K562 (cell line): ENCODE data around the gene CFAP206. TPM values are rescaled to one million over a fixed set of nuclear protein-coding genes. Genes with fewer than 3 reads are reported as not detected.

ENCODE experiments used
- ATAC-seq: fragments of 200-7000 bp; cut with Tn5 transposase; 3 replicates; pipeline ENCODE4 v1.9.1; 2020; ENCODE audit warnings: moderate library complexity
- BruUV-seq: library from RNA; stranded (reverse); fragments of 400-500 nt; replicated peaks from 2 replicates; lab custom pipeline; 2021; lab: Mats Ljungman, UMichigan
- CTCF ChIA-PET: fragments of 300-600 bp; formaldehyde crosslinking; extraction: SDS; loops from one replicate; lab custom pipeline; 2021; ENCODE audit warnings: low intra/inter-chr PET ratio; lab: Yijun Ruan, JAX
- POLR2A ChIA-PET: fragments of 300-600, 350-650 bp; sonication (Branson Sonifier 250); formaldehyde crosslinking; extraction: SDS; loops from one replicate; lab custom pipeline; 2021; ENCODE audit warnings: antibody characterized with exemption, inconsistent platforms; lab: Yijun Ruan, JAX
- DNase-seq, 4 experiments: peaks; one replicate each; pipeline versions ENCODE4 v3.0.0 to v3.0.0-alpha.2; 2011 to 2018; ENCODE audit warnings: low spot score in 3 of 4, mixed read lengths in 3 of 4; ENCODE audit errors: extremely low read depth in 1 of 4
- FAIRE-seq: peaks from 2 replicates; lab custom pipeline; 2011; peaks lifted over from hg19 to GRCh38; lab: Jason Lieb, UNC
- H2AFZ ChIP-seq: 2 replicates; pipeline ENCODE4 v1.6.0; 2011; ENCODE audit warnings: low read depth, low read length, control low read depth, inconsistent platforms
- H3K27ac ChIP-seq: fragments of 200-600 bp; 3 replicates; pipeline ENCODE4 v1.8.0; 2011; ENCODE audit warnings: low read depth, mild to moderate bottlenecking, control low read depth, inconsistent platforms, low read length, moderate library complexity, mixed read lengths; ENCODE audit errors: extremely low read depth
- H3K27me3 ChIP-seq, 2 experiments: fragments of 300-600 bp in 1 of 2; 2 replicates in 1 of 2; 3 replicates in 1 of 2; pipeline versions ENCODE4 v1.6.0 to v1.8.0; 2011; ENCODE audit warnings: inconsistent platforms in 2 of 2, low read length in 2 of 2, mild to moderate bottlenecking in 1 of 2, mixed read lengths in 1 of 2, moderate library complexity in 1 of 2; ENCODE audit not compliant: control insufficient read depth in 2 of 2, insufficient read depth in 2 of 2
- H3K36me3 ChIP-seq: fragments of 300-600 bp; 3 replicates; pipeline ENCODE4 v1.8.0; 2011; ENCODE audit warnings: mild to moderate bottlenecking, low read length, inconsistent platforms; ENCODE audit not compliant: control insufficient read depth, insufficient read depth
- H3K4me1 ChIP-seq, 2 experiments: fragments of 200-600 bp in 1 of 2; replicated peaks in 1 of 2; 2 replicates in 1 of 2; 3 replicates in 1 of 2; pipeline versions ENCODE4 v1.5.1 to v1.8.0; 2011; ENCODE audit warnings: inconsistent platforms in 2 of 2, low read length in 2 of 2, mild to moderate bottlenecking in 1 of 2, mixed read lengths in 1 of 2, moderate library complexity in 1 of 2; ENCODE audit not compliant: control insufficient read depth in 2 of 2, insufficient read depth in 2 of 2
- H3K4me2 ChIP-seq: 2 replicates; pipeline ENCODE4 v1.6.1; 2011; ENCODE audit warnings: low read length, control low read depth, inconsistent platforms, mixed read lengths; ENCODE audit not compliant: insufficient read depth
- H3K4me3 ChIP-seq: fragments of 200-600 bp; sonication (generic), shearing (Covaris generic); 2 replicates; pipeline ENCODE4 v1.5.1; 2016; ENCODE audit warnings: control low read depth, inconsistent platforms
- H3K79me2 ChIP-seq: fragments of 200-600 bp; 3 replicates; pipeline ENCODE4 v1.8.0; 2011; ENCODE audit warnings: low read length, inconsistent platforms; ENCODE audit not compliant: control insufficient read depth, insufficient read depth
- H3K9ac ChIP-seq, 2 experiments: 2 replicates each; pipeline versions ENCODE4 v1.6.0 to v1.6.1; 2011; ENCODE audit warnings: low read depth in 2 of 2, low read length in 2 of 2, control low read depth in 1 of 2, inconsistent platforms in 1 of 2, mild to moderate bottlenecking in 1 of 2, mixed read lengths in 1 of 2; ENCODE audit not compliant: insufficient read depth in 1 of 2
- H3K9me1 ChIP-seq: one replicate; pipeline ENCODE4 v1.6.0; 2011; ENCODE audit warnings: inconsistent platforms, mild to moderate bottlenecking, low read length, moderate library complexity; ENCODE audit not compliant: control insufficient read depth, insufficient read depth
- H3K9me3 ChIP-seq: replicated peaks from 2 replicates; pipeline ENCODE4 v1.5.1; 2011; ENCODE audit warnings: low read depth, low read length, inconsistent platforms; ENCODE audit not compliant: control insufficient read depth, insufficient read depth
- H4K20me1 ChIP-seq: replicated peaks from 2 replicates; pipeline ENCODE4 v1.6.1; 2011; ENCODE audit warnings: low read length, inconsistent platforms, mixed read lengths; ENCODE audit not compliant: control insufficient read depth, insufficient read depth
- KLF6 ChIP-seq: fragments of 250-450 bp; sonication (Bioruptor Pico); IDR thresholded peaks from 2 replicates; pipeline ENCODE4 v1.4.0; 2020; ENCODE audit warnings: mild to moderate bottlenecking, moderate library complexity, borderline replicate concordance
- MBD1 ChIP-seq: fragments of 250-450 bp; sonication (Bioruptor Pico); IDR thresholded peaks from 2 replicates; pipeline ENCODE4 v1.8.0; 2022; ENCODE audit warnings: inconsistent platforms
- MIER1 ChIP-seq: fragments of 450-650 bp; IDR thresholded peaks from 2 replicates; pipeline ENCODE4 v1.6.1; 2016; ENCODE audit warnings: antibody characterized with exemption, mild to moderate bottlenecking, low read depth
- ZBTB40 ChIP-seq, 2 experiments: fragments of 450-650 bp in 1 of 2; sonication (generic) in 1 of 2; formaldehyde crosslinking in 1 of 2; IDR thresholded peaks; 2 replicates each; pipeline versions ENCODE4 v1.7.1 to v1.9.0; 2016 to 2022; ENCODE audit warnings: inconsistent platforms in 1 of 2, mild to moderate bottlenecking in 1 of 2, missing genetic modification reagents in 1 of 2
- ZNF175 ChIP-seq: fragments of 200-800 bp; sonication (Bioruptor generic); IDR thresholded peaks from 2 replicates; pipeline ENCODE4 v1.6.1; 2016; ENCODE audit warnings: low read depth, mild to moderate bottlenecking, missing genetic modification characterization, missing compliant biosample characterization
- ZNF77 ChIP-seq: fragments of 250-450 bp; sonication (Bioruptor Pico); IDR thresholded peaks from 2 replicates; pipeline ENCODE4 v1.5.0; 2020
- WGBS: fragments of 100-300 bp; shearing (Covaris generic); methylation state at CpG from one replicate; pipeline ENCODE4 v1.1.6; 2016; ENCODE audit warnings: low coverage, mixed read lengths; ENCODE audit not compliant: insufficient coverage; ENCODE audit errors: missing lambda C conversion rate; 5-methylcytosine and 5-hydroxymethylcytosine counted together
- in situ Hi-C: fragments of 300-500 bp; cut with MboI; formaldehyde crosslinking; loops from 4 replicates; pipeline ENCODE4 v1.15.0; 2018; ENCODE audit warnings: inconsistent platforms, mixed read lengths
- intact Hi-C: fragments of 100-400 bp; cut with micrococcal nuclease; formaldehyde crosslinking; loops from 2 replicates; pipeline ENCODE4 v1.14.2; 2022
- polyA plus RNA-seq, 8 experiments: library from polyadenylated mRNA; depleted of rRNA in 4 of 8; stranded (reverse) in 5 of 8; unstranded in 3 of 8; fragments of >200 nt; fragmentation: Nextera tagmentation in 2 of 8; fragmentation: Illumina TruSeq in 1 of 8; extraction: Ambion mirVana in 2 of 8; extraction: Trizol in 1 of 8; gene quantifications; 2 replicates each; pipeline versions ENCODE4 v1.2.1 to v1.2.3, GENCODE V29; 2011 to 2014; ENCODE audit warnings: inconsistent platforms in 1 of 8, missing spikeins in 1 of 8
- total RNA-seq, 7 experiments: library from RNA; depleted of rRNA in 6 of 7; stranded (reverse); fragments of >200 nt in 6 of 7; fragmentation: Illumina TruSeq in 2 of 7; extraction: Trizol in 2 of 7; gene quantifications; 2 replicates each; pipeline versions ENCODE4 v1.2.1 to v1.2.3, GENCODE V29; 2011 to 2021; ENCODE audit warnings: low replicate concordance in 1 of 7

Gene CFAP206
- total and polyA plus RNA-seq, 9 of the 15 experiments (the other 6 are each of a cell fraction or from before 2014, with no cell fraction given) = 0.06 to 0.33 (median 0.18) TPM; not detected in 2

GRCh38 chr6:87408721-87409155, 966 bp downstream of the CFAP206 start:
- FAIRE-seq (no peak), DNase-seq (no peak), ATAC-seq (no peak)
- Histone ChIP-seq H3K79me2 (no peaks in the 10 kb centered on the region), H3K4me2 (peak overlapping the region; percentile 95), H3K9ac (peak overlapping the region; percentile 68 to 87; a peak in 3 of 4 replicates), H2AFZ (peak overlapping the region; percentile 99), H3K9me1 (no peaks in the 10 kb centered on the region), H3K9me3 (no peaks in the 10 kb centered on the region), H3K27ac (peak overlapping the region; percentile 72), H3K4me3 (peak overlapping the region; percentile 89), H3K4me1 (peaks cover 0 to 4% of the 10 kb centered on the region in 2 experiments; a peak in 1 of 5 replicates), H4K20me1 (no peaks in the 10 kb centered on the region), H3K27me3 (no peaks in the 10 kb centered on the region; a peak in 1 of 5 replicates), H3K36me3 (no peaks in the 10 kb centered on the region)
- 27% methylated on average over 5 of the region's 5 CpGs for WGBS
- intact Hi-C loops (loop anchor here (5.0 kb wide), 1 partner anchor 64 kb away; the partner anchor contains the start of gene SLC35A1), in situ Hi-C loops (no loop called here)
- ChIA-PET CTCF (no interaction called here), POLR2A (interaction anchor here (0.7 to 1.1 kb wide), 5 partner anchors 12 to 502 kb away, joined by 3 read pairs; partner anchors contain the start of gene SLC35A1)
- BruUV-seq = no TSS peak
- TF ChIP-seq KLF6 (CRISPR knock-in tag) (no peak), ZNF175 (CRISPR knock-in tag) (0 out of 2 replicates have a peak, but pooled peaks have one; percentile 7), ZNF77 (no peak), MIER1 (no peak), MBD1 (CRISPR knock-in tag) (peak; percentile 73; the same call in 1 of the 2 replicates), ZBTB40 (IDR thresholded peaks at IDR 0.05) (peak; percentile 58; the same call in 1 of the 2 replicates), ZBTB40 (CRISPR knock-in tag; IDR thresholded peaks at IDR 0.05) (no peak)
